K562 (cell line): ENCODE results near the gene PTPRF. TPM values are rescaled to one million over a fixed set of nuclear protein-coding genes. Genes with fewer than 3 reads are reported as not detected.

Experiments used
- BACH1 ChIP-seq: fragments of 200-800 bp; sonication (Bioruptor generic); IDR thresholded peaks from 2 replicates; pipeline ENCODE4 v1.6.1; 2016; ENCODE audit warnings: missing genetic modification characterization, missing compliant biosample characterization
- CBFB ChIP-seq: sonication (generic); formaldehyde crosslinking; IDR thresholded peaks from 2 replicates; pipeline ENCODE4 v1.4.0; 2020; ENCODE audit warnings: mild to moderate bottlenecking, missing genetic modification reagents
- CC2D1A ChIP-seq: fragments of 450-650 bp; IDR thresholded peaks from 2 replicates; pipeline ENCODE4 v1.6.1; 2017; ENCODE audit warnings: mild to moderate bottlenecking
- HNRNPK ChIP-seq: fragments of 200-400 bp; formaldehyde crosslinking; IDR thresholded peaks from one replicate; pipeline ENCODE4 v1.6.1; 2018; ENCODE audit warnings: mild to moderate bottlenecking, low read depth, low read length; ENCODE audit not compliant: poor library complexity, severe bottlenecking
- ID3 ChIP-seq, 2 experiments: fragments of 250-450 bp in 1 of 2; fragments of 450-650 bp in 1 of 2; sonication (Bioruptor Pico) in 1 of 2; IDR thresholded peaks; 2 replicates each; pipeline versions ENCODE4 v1.6.1 to v1.8.0; 2016 to 2021; ENCODE audit warnings: mild to moderate bottlenecking in 2 of 2, moderate library complexity in 2 of 2, missing compliant biosample characterization in 1 of 2, missing genetic modification characterization in 1 of 2
- KAT8 ChIP-seq: fragments of 450-650 bp; IDR thresholded peaks from 2 replicates; pipeline ENCODE4 v1.6.1; 2016; ENCODE audit warnings: low read depth, mild to moderate bottlenecking
- MTA3 ChIP-seq: fragments of 450-650 bp; formaldehyde crosslinking; IDR thresholded peaks from 2 replicates; pipeline ENCODE4 v1.6.1; 2017; ENCODE audit warnings: mild to moderate bottlenecking, borderline replicate concordance
- NFE2L1 ChIP-seq: fragments of 450-650 bp; IDR thresholded peaks from 2 replicates; pipeline ENCODE4 v1.6.1; 2016; ENCODE audit warnings: missing genetic modification characterization, low read depth, mild to moderate bottlenecking, missing compliant biosample characterization, moderate library complexity, borderline replicate concordance
- NFIC ChIP-seq: fragments of 450-650 bp; IDR thresholded peaks from 2 replicates; pipeline ENCODE4 v1.6.1; 2017; ENCODE audit warnings: mild to moderate bottlenecking, inconsistent platforms
- NR1H2 ChIP-seq: sonication (generic); formaldehyde crosslinking; IDR thresholded peaks from 2 replicates; pipeline ENCODE4 v1.4.0; 2020; ENCODE audit warnings: mild to moderate bottlenecking, missing genetic modification reagents
- RBM34 ChIP-seq: fragments of 200-400 bp; formaldehyde crosslinking; IDR thresholded peaks from 2 replicates; pipeline ENCODE4 v1.6.1; 2018; ENCODE audit warnings: low read length, borderline replicate concordance; ENCODE audit not compliant: insufficient read depth
- RFX5 ChIP-seq: IDR thresholded peaks from 2 replicates; pipeline ENCODE4 v1.6.1; 2011; ENCODE audit warnings: low read depth, mild to moderate bottlenecking, improper control_type of control experiment, low read length
- TAF9B ChIP-seq: fragments of 450-650 bp; IDR thresholded peaks from 2 replicates; pipeline ENCODE4 v1.6.1; 2018; ENCODE audit warnings: mild to moderate bottlenecking; ENCODE audit not compliant: partially characterized antibody
- TRIM25 ChIP-seq: fragments of 450-650 bp; IDR thresholded peaks from 2 replicates; pipeline ENCODE4 v1.7.0; 2016; ENCODE audit warnings: borderline replicate concordance
- ZNF766 ChIP-seq: fragments of 200-800 bp; sonication (Bioruptor generic); conservative IDR thresholded peaks from 2 replicates; pipeline ENCODE4 v1.6.1; 2016; ENCODE audit warnings: missing genetic modification characterization, missing compliant biosample characterization
- polyA plus RNA-seq, 8 experiments: library from polyadenylated mRNA; depleted of rRNA in 4 of 8; stranded (reverse) in 5 of 8; unstranded in 3 of 8; fragments of >200 nt; fragmentation: Nextera tagmentation in 2 of 8; fragmentation: Illumina TruSeq in 1 of 8; extraction: Ambion mirVana in 2 of 8; extraction: Trizol in 1 of 8; gene quantifications; 2 replicates each; pipeline versions ENCODE4 v1.2.1 to v1.2.3, GENCODE V29; 2011 to 2014; ENCODE audit warnings: inconsistent platforms in 1 of 8, missing spikeins in 1 of 8
- total RNA-seq, 7 experiments: library from RNA; depleted of rRNA in 6 of 7; stranded (reverse); fragments of >200 nt in 6 of 7; fragmentation: Illumina TruSeq in 2 of 7; extraction: Trizol in 2 of 7; gene quantifications; 2 replicates each; pipeline versions ENCODE4 v1.2.1 to v1.2.3, GENCODE V29; 2011 to 2021; ENCODE audit warnings: low replicate concordance in 1 of 7
- TF ChIP-seq, protein P1 (sequence below): fragments of 150-350 bp; conservative IDR thresholded peaks from 2 replicates; pipeline ENCODE4 v1.6.1; 2014; ENCODE audit warnings: low read length
- TF ChIP-seq, protein P2 (sequence below), 3 experiments: fragments of 200-800 bp in 1 of 3; sonication (Bioruptor generic) in 1 of 3; sonication (generic) in 1 of 3; formaldehyde crosslinking in 1 of 3; IDR thresholded peaks; 2 replicates each; pipeline versions ENCODE4 v1.6.1 to v1.8.0; 2016 to 2022; ENCODE audit warnings: mild to moderate bottlenecking in 2 of 3, missing compliant biosample characterization in 2 of 3, missing genetic modification characterization in 2 of 3, missing genetic modification reagents in 1 of 3
- TF ChIP-seq, protein P3 (sequence below): sonication (generic); formaldehyde crosslinking; IDR thresholded peaks from 2 replicates; pipeline ENCODE4 v1.8.0; 2022; ENCODE audit warnings: mild to moderate bottlenecking, missing genetic modification reagents, borderline replicate concordance

Gene PTPRF
- total and polyA plus RNA-seq, 9 of the 15 experiments (the other 6 are each of a cell fraction or from before 2014, with no cell fraction given): 0.13 to 4.3 (median 1.1) TPM

GRCh38 chr1:43522776-43523480 is 7.8 kb upstream of the PTPRF start (continued):
- TF ChIP-seq, protein P1, sequence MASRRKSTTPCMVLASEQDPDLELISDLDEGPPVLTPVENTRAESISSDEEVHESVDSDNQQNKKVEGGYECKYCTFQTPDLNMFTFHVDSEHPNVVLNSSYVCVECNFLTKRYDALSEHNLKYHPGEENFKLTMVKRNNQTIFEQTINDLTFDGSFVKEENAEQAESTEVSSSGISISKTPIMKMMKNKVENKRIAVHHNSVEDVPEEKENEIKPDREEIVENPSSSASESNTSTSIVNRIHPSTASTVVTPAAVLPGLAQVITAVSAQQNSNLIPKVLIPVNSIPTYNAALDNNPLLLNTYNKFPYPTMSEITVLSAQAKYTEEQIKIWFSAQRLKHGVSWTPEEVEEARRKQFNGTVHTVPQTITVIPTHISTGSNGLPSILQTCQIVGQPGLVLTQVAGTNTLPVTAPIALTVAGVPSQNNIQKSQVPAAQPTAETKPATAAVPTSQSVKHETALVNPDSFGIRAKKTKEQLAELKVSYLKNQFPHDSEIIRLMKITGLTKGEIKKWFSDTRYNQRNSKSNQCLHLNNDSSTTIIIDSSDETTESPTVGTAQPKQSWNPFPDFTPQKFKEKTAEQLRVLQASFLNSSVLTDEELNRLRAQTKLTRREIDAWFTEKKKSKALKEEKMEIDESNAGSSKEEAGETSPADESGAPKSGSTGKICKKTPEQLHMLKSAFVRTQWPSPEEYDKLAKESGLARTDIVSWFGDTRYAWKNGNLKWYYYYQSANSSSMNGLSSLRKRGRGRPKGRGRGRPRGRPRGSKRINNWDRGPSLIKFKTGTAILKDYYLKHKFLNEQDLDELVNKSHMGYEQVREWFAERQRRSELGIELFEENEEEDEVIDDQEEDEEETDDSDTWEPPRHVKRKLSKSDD: no peak
- no peak for TF ChIP-seq HNRNPK
- peak; percentile 93 for TF ChIP-seq BACH1 (tag)
- peak; percentile 99 for TF ChIP-seq CC2D1A
- TF ChIP-seq, protein P2, sequence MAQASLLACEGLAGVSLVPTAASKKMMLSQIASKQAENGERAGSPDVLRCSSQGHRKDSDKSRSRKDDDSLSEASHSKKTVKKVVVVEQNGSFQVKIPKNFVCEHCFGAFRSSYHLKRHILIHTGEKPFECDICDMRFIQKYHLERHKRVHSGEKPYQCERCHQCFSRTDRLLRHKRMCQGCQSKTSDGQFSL (CRISPR knock-in tag; IDR thresholded peaks at IDR 0.05): 0 out of 2 replicates have a peak, but pooled peaks have one; percentile 61
- TF ChIP-seq, protein P2 (tag; IDR thresholded peaks at IDR 0.05): no peak; a peak in 1 of 4 replicates
- no peak for TF ChIP-seq RBM34
- peak; percentile 99 for TF ChIP-seq NFIC
- peak; percentile 96 for TF ChIP-seq MTA3
- no peak for TF ChIP-seq NFE2L1 (tag)
- peak; percentile 68; the same call in 1 of the 2 replicates for TF ChIP-seq ID3 (CRISPR knock-in tag; IDR thresholded peaks at IDR 0.05)
- peak; percentile 96 for TF ChIP-seq ID3 (tag; IDR thresholded peaks at IDR 0.05)
- TF ChIP-seq TRIM25: no peak
- TF ChIP-seq RFX5: no peak
- no peak for TF ChIP-seq KAT8
- TF ChIP-seq ZNF766: peak; percentile 98
- TF ChIP-seq, protein P3, sequence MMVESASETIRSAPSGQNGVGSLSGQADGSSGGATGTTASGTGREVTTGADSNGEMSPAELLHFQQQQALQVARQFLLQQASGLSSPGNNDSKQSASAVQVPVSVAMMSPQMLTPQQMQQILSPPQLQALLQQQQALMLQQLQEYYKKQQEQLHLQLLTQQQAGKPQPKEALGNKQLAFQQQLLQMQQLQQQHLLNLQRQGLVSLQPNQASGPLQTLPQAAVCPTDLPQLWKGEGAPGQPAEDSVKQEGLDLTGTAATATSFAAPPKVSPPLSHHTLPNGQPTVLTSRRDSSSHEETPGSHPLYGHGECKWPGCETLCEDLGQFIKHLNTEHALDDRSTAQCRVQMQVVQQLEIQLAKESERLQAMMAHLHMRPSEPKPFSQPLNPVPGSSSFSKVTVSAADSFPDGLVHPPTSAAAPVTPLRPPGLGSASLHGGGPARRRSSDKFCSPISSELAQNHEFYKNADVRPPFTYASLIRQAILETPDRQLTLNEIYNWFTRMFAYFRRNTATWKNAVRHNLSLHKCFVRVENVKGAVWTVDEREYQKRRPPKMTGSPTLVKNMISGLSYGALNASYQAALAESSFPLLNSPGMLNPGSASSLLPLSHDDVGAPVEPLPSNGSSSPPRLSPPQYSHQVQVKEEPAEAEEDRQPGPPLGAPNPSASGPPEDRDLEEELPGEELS (CRISPR knock-in tag): no peak
- TF ChIP-seq CBFB (CRISPR knock-in tag): peak; percentile 94
- no peak for TF ChIP-seq TAF9B
- peak; percentile 69; the same call in 1 of the 2 replicates for TF ChIP-seq NR1H2 (CRISPR knock-in tag)
